ENCODE data around the gene RPS16.

The RPS16 gene

DNA sequence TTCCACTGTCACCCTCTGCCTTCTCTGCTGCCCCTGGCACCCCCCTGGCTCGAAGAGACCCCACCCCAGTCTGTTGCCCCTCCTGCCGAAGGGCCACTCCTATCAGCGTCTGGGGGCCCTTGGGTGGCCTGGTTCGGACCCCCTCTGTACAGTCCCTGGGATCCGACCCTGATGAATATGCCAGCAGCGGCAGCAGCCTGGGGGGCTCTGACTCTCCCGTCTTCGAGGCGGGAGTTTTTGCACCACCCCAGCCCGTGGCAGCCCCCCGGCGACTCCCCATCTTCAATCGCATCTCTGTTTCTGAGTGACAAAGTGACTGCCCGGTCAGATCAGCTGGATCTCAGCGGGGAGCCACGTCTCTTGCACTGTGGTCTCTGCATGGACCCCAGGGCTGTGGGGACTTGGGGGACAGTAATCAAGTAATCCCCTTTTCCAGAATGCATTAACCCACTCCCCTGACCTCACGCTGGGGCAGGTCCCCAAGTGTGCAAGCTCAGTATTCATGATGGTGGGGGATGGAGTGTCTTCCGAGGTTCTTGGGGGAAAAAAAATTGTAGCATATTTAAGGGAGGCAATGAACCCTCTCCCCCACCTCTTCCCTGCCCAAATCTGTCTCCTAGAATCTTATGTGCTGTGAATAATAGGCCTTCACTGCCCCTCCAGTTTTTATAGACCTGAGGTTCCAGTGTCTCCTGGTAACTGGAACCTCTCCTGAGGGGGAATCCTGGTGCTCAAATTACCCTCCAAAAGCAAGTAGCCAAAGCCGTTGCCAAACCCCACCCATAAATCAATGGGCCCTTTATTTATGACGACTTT is 27.1 kb downstream of the RPS16 start:
- in situ Hi-C loops (cut with HindIII; ENCODE audit: low sequenced_read_pairs): no loop called here

DNA sequence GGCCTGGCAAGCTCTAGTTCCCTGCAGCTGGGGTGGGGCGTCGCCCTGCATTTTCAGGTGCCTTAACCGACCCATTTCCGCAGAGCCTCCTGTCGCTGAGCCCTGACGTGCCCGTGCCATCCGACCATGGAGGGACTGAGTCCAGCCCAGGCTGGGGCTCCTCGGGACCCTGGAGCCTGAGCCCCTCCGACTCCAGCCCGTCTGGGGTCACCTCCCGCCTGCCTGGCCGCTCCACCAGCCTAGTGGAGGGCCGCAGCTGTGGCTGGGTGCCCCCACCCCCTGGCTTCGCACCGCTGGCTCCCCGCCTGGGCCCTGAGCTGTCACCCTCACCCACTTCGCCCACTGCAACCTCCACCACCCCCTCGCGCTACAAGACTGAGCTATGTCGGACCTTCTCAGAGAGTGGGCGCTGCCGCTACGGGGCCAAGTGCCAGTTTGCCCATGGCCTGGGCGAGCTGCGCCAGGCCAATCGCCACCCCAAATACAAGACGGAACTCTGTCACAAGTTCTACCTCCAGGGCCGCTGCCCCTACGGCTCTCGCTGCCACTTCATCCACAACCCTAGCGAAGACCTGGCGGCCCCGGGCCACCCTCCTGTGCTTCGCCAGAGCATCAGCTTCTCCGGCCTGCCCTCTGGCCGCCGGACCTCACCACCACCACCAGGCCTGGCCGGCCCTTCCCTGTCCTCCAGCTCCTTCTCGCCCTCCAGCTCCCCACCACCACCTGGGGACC is 27.9 kb downstream of the RPS16 start:
- in situ Hi-C loops (cut with HindIII; ENCODE audit: low sequenced_read_pairs): no loop called here

DNA sequence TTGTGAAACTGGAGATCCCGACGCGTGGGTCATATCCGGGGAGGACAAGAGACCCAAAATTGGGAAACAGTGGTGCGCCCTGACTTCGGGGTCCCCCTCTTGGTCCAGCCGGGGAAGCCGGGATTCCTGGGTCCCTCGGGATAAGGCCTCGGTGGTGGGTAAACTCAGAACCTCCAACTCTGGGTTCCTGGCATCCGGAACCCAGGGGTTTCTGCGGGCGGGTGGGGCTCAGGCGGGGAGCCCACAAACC is 28.4 kb downstream of the RPS16 start:
- in situ Hi-C loops (cut with HindIII; ENCODE audit: low sequenced_read_pairs): no loop called here

DNA sequence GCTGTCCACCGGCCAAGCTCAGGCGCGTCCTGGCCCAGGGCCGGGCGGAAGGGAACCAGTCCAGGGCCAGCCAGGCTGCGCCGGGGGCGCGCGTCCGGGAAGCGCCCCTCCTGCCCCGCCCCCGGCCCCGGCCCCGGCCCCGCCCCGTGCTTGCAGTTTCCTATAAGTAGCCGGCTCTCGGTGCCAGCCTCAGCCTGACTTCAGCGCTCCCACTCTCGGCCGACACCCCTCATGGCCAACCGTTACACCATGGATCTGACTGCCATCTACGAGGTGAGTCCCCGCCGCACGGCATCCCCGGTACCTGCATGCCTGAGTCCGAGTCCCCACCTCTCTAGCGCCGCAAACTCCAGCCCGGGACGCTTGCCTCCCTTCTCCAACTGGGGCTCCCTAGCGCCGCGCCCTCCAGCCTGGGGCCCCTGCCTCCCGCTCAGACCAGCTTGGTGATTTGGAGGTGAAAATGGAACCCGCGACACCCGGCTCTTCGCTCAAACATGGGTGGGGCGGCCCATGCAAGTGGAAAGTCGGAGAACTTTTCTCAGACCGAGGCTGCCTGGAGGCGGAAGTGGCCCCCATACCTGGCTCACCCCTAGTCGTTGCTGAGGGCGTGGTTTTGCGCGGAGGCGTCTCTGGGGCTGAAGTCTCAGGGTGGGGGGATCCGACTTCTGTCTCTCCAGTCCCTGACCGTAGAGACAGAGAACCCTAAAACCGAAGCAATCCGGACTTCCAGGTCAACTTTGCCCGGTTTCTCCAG is 28.9 kb downstream of the RPS16 start, which contains the start of gene ZFP36:
Gene ZFP36, plus strand, starts transcription at position 192 of the 754 bp plus-strand sequence. Its CDS starts 58 bp downstream, at position 250.
- in situ Hi-C loops (cut with HindIII; ENCODE audit: low sequenced_read_pairs): no loop called here

DNA sequence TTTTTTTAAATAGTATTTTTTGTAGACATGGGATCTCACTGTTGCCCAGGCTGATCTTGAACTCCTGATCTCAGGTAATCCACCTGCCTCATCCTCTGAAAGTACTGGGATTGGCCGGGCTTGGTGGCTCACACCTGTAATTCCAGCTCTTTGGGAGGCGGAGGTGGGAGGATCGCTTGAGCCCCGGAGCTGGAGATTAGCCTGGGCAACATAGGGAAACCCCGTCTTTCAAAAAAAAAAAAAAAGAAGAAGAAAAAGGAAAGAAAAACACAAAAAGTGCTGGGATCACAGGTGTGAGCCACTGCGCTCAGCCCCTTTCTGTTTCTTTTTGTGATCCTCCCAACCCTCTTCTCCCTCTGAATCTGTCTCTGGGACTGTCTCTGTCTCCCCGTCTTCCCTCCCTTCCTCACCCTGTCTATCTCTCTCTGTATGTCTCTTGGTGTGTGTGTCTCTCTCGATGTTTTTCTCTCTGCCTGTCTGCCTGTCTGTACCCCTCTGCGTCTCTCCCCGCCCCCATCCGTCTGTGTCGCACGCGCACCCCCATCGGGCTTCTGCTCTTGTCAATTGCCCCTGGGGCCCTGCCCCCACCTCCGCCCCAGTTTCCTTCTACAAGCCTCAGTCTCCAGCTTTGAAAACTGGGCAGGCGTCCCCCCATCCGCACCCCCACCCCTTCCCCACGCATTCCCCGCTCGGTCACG is 29.6 kb downstream of the RPS16 start:
- in situ Hi-C loops (cut with HindIII; ENCODE audit: low sequenced_read_pairs): no loop called here

DNA sequence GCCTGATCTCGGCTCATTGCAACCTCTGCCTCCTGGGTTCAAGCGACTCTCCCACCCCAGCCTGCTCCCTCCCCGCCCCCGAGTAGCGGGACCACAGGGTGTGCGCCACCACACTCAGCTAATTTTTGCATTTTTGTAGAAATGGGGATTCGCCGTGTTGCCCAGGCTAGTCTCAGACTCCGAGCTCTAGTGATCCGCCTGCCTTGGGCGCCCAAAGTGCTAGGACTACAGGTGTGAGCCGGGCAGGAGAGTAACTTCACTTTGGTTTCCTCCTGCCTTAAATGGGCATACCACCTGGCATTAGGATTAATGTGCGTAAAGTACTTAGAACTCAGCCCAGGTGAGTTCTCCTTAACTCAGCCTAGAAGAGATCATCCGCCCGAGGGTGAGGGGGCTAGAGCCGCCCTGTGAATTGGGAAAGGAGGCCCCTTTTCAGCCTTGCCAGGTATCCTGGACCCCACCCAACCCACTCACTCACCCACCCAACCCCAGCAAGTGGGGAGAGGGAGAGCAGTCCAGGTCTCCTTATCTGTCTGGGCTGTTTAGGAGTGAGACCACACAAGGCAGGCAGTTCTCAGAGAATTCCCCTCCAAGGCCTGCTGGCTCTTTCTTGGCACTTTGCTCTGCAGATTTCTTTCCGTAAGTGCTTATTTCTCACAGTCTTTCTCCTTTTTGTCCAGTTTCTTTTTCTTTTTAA is 30.3 kb downstream of the RPS16 start:
- in situ Hi-C loops (cut with HindIII; ENCODE audit: low sequenced_read_pairs): no loop called here

DNA sequence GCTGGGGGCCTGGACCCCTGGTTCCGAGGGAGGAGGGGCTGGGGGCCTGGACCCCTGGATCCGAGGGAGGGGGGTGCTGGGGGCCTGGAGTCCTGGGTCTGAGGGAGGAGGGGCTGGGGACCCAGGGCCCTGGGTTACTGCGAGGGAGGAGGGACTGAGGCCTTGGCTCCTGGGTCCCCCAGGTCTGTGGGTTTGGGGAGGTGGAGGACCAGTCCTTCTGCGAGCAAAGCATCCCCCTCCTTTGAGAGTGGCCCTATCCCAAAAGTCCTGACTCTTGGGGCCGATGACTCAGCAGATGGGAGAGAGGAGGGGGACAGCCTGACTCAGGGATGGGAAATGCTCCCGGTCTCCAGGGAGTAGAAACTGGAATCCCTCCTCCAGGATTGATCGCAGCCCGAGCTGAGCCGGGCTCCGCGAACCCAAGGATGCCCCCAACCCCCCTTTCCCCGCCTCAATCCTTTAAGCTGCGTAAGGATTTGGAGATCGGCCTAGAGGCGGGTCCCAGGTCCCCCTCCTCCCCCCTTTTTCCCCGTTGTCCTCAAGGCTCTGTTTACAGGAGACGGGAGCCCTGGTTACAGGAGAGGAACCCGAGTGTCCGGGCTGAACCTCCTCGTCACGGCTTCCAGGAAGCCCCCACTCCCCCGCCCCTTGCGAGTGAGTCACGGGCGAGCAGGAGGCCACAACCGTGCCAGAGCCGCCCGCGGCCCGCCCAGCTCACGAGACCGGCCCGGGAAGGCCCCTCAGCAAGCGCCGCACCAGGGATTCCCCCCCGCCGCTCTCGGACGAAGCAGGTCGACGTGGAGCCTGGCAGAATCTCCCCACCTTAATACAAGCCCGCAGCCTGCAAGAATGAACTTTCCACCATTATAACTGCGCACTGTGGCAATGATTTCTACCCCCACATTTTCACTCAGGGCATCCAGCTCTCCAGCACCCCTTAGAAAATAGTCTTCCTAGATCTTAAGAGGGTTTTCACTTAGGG is 32.1 kb downstream of the RPS16 start:
- in situ Hi-C loops (cut with HindIII; ENCODE audit: low sequenced_read_pairs): no loop called here

DNA sequence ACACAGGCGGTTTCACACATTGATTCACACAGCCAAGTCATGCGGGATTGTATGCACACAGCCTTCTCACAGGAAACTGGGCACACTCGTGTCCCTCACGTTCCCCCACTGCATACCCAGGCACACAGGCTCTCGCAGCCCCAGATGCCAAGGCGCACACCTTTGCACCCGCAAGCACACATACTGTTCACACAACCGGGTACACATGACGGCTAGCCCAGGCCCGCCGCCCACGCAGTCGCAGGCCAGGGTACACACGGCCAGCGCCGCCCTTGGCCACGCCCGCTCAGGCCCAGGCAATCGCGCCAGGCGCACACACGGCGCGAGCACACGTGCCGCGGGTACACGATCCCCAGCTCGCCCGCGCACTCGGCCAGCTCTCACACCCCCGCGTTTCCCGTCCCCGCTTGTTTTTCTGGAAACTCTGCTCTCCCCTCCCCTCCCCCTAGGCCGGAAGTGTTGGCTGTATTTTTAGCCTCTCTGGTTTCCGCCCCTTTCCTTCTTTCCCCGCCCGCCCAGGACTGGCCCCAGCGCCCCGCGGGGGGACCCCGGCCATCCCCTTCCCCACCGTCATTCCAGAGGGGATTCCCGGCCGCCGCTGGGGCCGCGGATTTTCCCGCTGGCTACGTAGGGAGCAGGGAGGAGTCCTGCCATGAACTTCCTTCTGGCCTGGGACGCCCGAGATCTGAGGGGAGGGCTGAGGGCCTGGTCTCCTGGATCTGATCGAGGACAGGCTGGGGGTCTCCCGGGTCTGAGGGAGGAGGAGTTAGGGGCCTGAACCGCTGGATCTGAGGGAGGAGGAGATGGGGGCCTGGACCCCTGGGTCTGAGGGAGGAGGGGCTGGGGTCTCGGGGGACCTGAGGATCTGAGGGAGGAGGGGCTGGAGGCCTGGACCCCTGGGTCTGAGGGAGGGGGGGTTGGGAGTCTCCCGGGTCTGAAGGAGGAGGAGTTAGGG is 33.1 kb downstream of the RPS16 start:
- in situ Hi-C loops (cut with HindIII; ENCODE audit: low sequenced_read_pairs): no loop called here

DNA sequence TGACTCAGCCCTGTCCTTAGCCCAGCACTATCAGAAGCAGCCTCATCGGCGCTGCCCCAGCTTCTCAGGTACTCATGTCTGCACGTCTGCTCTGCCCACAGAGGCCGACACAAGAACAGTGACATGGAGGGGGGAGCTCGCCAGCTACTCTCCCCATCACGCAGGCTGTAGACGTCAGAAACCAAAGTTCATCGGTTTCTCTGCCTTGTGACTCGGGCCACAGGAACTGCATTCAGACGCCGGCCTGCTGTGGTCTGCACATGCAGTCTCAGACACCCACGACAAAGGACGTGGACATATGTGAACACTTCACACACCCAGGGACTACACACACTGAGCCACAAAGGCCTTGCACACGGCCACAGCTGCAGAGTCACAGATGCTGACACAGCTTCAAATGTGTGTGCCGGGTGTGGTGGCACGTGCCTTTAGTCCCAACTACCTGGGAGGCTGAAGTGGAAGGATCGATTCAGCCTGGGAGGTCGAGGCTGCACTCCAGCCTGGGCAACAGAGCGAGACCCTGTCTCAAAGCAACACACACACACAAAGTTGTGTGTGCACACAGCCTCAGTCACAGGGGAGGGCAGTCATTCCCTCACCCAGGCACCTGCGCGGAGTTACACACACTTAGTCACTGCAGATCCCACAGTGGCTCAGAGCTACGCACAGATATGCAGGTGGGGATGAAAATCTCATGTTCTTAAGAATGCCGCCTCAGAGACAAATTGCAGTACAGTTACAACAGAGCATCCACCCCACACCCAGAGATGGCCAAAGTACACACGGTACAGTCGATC is 34.0 kb downstream of the RPS16 start:
- in situ Hi-C loops (cut with HindIII; ENCODE audit: low sequenced_read_pairs): no loop called here

DNA sequence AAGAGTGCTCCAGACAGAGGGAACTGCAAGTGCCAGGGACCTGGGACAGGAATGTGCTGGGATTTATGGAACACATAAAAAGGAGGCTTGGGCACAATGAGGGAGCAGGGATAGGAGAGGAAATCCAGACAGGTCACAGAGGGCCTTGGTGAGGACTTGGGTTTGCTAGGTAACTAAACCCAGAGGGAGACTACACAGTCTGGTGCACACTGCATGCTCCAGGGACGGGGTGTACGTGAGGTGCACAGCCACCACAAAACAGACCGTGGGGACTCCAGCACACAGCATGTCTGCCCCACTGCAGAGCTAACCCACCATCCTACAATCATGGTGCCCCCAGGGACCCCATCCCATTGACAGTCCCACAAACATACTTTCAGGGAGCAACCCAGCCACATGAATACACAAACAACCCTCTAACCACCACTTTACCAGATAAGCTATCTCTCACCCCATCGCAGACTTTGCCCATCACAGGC is 34.6 kb downstream of the RPS16 start:
- in situ Hi-C loops (cut with HindIII; ENCODE audit: low sequenced_read_pairs): no loop called here

DNA sequence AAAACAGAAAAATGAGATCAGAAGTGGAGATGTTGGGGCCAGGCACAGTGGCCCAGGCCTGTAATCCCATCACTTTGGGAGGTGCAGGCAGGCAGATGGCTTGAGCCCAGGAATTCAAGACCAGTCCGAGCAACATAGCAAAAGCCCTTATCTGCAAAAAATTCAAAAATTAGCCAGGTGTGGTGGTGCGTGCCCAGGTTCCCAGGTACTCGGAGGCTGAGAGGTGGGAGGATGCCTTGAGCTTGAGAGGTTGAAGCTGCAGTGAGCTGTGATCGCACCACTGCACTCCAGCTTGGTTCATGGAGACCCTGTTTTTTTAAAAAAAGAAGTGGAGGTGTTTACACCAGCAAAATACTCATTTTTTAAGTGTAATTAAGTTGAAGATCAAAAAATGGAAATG is 35.7 kb downstream of the RPS16 start:
- in situ Hi-C loops (cut with HindIII; ENCODE audit: low sequenced_read_pairs): no loop called here

DNA sequence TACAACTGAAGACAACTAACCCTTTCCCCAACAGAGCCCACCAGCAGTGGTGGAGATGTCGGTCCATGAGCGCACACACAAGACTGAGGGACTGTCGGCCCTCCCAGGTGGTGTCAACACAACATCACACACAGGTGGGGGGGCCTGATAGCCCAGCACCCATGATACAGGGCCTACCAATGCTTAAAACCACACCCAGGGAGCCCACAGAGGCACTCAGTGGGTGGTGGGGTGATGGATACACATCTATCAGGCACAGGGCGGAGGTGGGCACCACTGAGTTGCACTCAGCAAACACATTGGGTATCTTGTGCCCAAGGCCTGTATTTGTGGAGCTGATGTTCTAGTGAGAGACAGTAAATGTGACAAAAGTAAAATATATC is 36.1 kb downstream of the RPS16 start:
- in situ Hi-C loops (cut with HindIII; ENCODE audit: low sequenced_read_pairs): no loop called here

DNA sequence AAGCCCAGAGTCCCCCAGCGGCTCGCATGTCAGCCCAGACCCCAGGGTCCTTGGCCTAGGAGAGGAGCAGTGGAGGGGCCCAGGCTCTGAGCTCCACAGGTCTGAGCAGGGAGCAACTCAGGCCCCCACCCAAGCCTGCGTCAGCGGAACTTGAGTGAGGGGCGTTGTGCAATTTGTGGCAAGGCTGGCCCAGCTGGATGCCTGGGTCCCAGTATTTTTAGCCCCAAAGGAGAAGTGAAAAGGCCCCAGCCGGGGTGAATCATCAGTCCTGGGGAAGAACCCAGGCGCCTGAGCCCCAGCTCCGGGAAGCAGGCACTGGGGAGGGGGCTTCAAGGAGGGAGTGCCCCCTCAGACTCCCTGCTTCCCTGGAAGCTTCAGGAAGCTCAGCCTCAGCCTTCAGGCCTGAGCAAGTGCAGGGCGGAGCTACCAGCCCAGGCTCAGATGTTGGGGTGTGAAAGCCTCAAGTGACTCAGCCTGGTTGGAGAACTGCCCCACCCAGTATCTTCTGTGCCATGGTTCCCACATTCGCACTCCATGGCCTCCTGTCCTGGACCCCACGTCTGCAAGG is 37.4 kb downstream of the RPS16 start:
- in situ Hi-C loops (cut with HindIII; ENCODE audit: low sequenced_read_pairs): no loop called here

DNA sequence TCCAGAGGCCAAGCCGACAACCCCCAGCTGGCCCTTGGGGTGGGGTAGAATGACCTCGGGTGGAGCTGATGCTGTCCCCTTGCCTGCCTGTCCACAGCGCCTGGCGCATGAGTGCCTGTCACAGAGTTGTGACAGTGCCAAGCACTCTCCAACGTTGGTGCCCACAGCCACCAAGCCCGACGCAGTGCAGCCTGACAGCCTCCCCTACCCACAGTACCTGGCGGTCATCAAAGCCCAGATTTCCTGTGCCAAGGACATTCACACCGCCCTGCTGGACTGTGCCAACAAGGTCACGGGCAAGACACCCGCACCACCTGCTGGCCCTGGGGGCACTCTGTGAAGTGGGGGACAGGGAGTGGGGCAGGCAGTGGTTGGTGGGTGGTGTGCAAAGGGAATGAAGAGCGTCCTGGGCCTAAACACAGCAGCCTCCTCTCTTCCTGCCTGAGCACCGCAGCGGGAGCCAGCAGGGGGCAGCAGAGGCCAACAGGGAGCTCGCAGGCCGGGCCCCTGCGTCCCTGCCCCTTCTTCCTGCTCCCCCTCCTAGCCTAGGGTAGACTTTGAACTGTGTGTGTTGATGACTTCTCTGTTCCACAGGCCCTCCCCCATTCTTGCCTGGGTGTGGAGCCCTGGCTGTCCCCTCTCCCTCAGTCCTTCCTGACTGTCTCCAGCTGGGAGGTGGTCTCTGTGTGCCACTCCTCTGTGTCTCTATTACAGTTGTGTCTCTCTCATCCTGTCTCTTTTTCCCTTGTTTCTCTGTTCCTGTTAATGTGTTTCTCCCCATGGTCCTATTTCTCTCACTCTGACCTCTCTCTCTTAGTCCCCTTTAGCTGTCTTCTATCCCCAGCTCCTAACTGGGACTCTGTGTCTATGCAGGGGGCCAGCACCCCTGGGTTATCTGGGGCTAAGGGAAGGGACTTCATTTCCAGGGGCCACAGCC is 38.1 kb downstream of the RPS16 start:
- in situ Hi-C loops (cut with HindIII; ENCODE audit: low sequenced_read_pairs): no loop called here

DNA sequence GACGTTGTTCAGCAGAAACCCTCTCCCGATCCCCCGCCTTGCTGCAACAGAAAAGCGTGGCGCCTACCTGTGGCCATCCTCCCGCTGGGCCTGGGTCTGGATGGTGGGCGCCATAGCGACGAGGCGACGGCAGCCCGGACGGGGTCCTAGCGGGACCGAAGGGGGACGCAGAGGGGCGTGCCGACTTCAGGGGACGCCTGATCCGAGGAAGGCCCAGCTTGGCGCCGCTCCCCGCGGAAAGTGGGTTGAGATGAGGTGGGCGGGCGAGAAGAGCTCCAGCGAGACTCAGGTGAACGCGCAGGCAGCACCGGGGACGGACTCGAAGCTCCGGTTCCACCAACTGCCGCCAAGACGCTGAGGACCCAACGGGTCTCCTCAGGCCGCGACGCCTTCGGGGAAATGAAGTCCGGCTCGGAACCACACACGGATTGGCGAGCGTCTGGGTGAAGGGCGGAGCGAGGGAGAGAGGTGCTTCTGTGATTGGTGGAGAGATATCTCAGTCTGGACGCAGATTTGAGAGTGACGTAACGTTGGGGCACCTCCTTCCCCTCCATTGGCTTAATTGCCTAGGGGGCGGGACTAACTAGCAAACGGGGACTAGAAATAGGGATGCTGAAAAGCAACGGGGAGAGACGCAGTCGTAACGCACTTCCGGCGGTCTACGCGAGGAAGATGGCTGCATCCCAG is 44.9 kb downstream of the RPS16 start, which contains the start of the genes MED29 and PAF1:
Gene MED29, plus strand, starts transcription at position 628 of the 687 bp plus-strand sequence. Its CDS starts 45 bp downstream, at position 673.
Gene PAF1, minus strand, starts transcription at position 356 of the 687 bp plus-strand sequence. Its CDS starts 242 bp downstream, at position 114.
- in situ Hi-C loops (cut with HindIII; ENCODE audit: low sequenced_read_pairs): no loop called here
